Measurements from ENCODE around the gene CAMK1D.

CAMK1D gene

DNA sequence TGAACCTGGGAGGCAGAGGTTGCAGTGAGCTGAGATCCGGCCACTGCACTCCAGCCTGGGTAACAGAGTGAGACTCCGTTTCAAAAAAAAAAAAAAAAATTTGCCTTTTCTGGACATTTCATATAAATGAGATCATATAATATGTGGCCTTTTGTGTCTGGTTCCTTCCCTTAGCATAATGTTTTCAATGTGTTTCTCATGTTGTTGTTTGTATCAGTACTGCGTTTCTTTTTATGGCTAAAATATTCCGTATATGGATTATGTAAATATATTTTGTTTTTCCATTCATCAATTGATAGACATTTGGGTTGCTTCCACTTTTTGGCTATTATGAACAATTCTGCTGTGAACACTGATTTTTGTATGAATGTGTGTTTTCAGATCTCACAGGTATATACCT is 394.6 kb downstream of the CAMK1D start:
- DNase-seq (no peak), ATAC-seq (no peak)
- Mint-ChIP-seq H3K4me3 (no peak overlapping the region), H3K27ac (no peak overlapping the region), H3K9me3 (no peaks in the 10 kb centered on the region), H3K27me3 (no peaks in the 10 kb centered on the region), H3K4me1 (no peaks in the 10 kb centered on the region)

GRCh38 chr10:12748186-12748585 is 398.8 kb downstream of the CAMK1D start:
- no peak overlapping the region for H3K4me3 Mint-ChIP-seq
- no peaks in the 10 kb centered on the region for H3K9me3 Mint-ChIP-seq
- H3K27ac Mint-ChIP-seq: peak overlapping the region in 1 of 2 donors; percentile 1
- DNase-seq: no peak
- no peak for ATAC-seq
- H3K27me3 Mint-ChIP-seq: no peaks in the 10 kb centered on the region
- H3K4me1 Mint-ChIP-seq: no peaks in the 10 kb centered on the region

DNA sequence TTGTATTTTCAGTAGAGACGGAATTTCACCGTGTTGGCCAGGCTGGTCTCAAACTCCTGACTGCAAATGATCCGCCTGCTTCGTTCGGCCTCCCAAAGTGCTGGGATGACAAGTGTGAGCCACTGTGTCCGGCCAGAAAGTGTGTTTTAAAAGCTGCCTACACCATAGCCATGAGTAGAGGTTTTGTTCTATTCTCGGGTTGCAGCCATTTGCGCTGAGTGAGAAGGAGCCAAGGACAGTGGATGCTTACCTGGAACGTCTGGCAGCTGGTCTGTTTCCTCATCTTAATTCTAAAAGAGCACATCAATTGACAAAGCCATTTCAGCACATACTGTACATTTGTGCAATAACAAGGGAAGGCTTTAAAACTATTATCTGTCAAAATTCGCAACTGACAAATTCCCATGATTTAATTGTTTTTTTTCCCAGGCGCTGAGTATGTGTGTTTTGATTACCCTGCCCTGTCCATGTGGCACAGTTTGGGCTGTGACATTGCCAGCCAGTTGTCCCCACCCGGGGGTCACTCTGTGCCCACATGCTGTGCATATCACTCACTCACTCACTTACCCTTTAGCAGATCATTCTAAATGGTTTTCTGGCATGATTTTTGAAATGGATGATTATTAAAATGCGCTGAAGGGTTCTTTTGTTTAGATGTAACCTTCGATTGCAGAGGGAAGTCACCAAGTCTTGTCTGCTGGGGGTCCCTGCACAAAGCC is 400.6 kb downstream of the CAMK1D start:
- no peaks in the 10 kb centered on the region for H3K9me3 Mint-ChIP-seq
- no peaks in the 10 kb centered on the region for H3K27me3 Mint-ChIP-seq
- no peak overlapping the region for H3K27ac Mint-ChIP-seq
- ATAC-seq (no peak), DNase-seq (no peak)
- no peaks in the 10 kb centered on the region for H3K4me1 Mint-ChIP-seq
- no peak overlapping the region for H3K4me3 Mint-ChIP-seq

DNA sequence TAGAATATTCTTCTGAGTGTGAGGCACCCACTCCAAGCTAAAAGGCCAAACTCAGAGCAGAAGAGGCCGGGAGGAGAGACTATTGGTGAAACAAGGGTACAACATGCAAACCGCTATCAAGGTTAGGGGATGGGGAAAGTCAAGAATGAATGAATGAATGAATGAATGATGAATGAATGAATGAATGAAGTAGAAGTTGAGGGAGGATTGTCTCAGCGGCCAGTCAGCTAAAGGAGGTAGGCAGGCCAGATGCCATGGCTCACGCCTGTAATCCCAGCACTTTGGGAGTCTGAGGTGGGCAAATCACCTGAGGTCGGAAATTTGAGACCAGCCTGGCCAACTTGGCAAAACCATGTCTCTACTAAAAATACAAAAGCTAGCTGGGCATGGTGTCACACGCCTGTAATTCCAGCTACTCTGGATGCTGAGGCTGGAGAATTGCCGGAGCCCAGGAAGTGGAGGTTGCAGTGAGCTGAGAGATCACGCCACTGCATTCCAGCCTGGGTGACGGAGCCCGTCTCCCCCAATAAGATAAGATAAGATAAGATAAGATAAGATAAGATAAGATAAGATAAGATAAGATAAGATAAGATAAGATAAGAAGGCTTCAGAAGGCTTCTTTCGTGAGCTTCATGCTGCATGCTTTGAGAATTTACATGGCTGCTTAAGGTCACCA is 401.3 kb downstream of the CAMK1D start:
- Mint-ChIP-seq H3K27me3 (no peaks in the 10 kb centered on the region), H3K9me3 (no peaks in the 10 kb centered on the region), H3K27ac (peak overlapping the region in 1 of 2 donors; percentile 43), H3K4me1 (no peaks in the 10 kb centered on the region), H3K4me3 (no peak overlapping the region)
- no peak for DNase-seq
- ATAC-seq: no peak

DNA sequence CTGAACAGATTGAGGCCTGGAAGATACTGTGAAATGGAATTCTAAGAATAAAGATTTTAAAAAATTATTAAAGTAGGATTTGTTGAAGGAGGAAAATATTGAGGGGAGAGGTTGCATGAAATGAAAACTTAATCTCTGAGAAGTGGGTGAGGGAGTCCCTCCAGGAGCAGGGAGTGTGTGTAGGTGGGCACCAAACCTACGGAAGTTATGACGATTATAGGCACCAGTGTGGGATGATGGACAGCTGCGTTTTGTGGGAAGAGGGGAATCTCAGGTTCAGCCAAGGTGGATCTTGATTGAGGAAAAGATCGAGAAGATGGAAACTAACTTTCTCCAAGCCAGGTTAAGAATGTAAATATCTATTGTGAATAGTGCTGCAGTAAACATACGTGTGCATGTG is 405.7 kb downstream of the CAMK1D start:
- no peak for DNase-seq
- Mint-ChIP-seq H3K4me1 (no peaks in the 10 kb centered on the region), H3K9me3 (no peaks in the 10 kb centered on the region), H3K4me3 (no peak overlapping the region), H3K27ac (no peak overlapping the region), H3K27me3 (no peaks in the 10 kb centered on the region)
- ATAC-seq: no peak

- Mint-ChIP-seq H3K4me1 (no peaks in the 10 kb centered on the region), H3K27ac (peak overlapping the region in 1 of 2 donors; percentile 8), H3K9me3 (no peaks in the 10 kb centered on the region), H3K4me3 (no peak overlapping the region), H3K27me3 (no peaks in the 10 kb centered on the region)
- DNase-seq (no peak), ATAC-seq (no peak)
Measured at GRCh38 chr10:12757351-12757750, 408.0 kb downstream of the CAMK1D start.

DNA sequence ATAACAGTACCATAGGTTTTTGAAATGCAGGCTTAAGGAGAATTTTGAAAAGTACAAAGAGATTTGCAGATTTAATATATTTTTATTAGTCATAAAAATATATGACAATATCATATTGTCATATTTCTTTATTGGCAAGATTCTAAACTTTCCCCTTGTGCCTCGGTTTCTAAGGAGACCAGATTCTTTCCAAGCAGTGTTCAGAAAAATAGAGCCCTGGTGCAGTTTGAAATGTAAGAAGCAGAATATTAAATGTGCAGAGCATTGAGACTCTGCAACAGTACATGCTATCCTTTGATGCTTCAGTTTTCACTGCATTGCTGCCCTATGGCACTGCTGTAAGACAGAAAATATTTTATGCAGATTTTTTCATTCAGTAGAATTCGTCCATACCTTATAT is 408.9 kb downstream of the CAMK1D start:
- H3K4me1 Mint-ChIP-seq: no peaks in the 10 kb centered on the region
- ATAC-seq: no peak

DNA sequence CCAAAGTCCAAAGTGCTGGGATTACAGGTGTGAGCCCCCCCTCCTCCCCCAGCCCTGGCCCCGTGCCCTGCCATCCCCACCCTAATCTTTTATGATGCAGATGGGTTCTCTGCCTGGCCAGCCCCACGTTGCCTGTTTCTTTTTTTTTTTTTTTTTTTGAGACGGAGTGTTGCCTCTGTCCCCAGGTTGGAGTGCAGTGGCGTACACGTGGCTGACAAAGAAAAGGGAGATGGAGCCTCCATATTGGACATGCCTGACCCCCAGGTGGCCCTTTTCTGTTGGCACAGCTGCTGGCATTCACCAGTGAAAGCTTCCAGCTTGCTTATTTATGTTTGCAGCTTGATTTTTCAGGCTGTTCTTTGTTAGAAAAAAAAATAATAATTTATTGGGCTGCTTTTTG is 416.9 kb downstream of the CAMK1D start:
- Mint-ChIP-seq H3K4me1 (no peaks in the 10 kb centered on the region), H3K4me3 (no peak overlapping the region), H3K9me3 (peaks cover 0 to 5% of the 10 kb centered on the region in 2 donors), H3K27me3 (no peaks in the 10 kb centered on the region), H3K27ac (no peak overlapping the region)
- no peak for ATAC-seq
- DNase-seq: no peak

More for the DNA sequence above, 408.9 kb downstream of the CAMK1D start:
- no peak overlapping the region for H3K4me3 Mint-ChIP-seq
- H3K27ac Mint-ChIP-seq: no peak overlapping the region
- no peaks in the 10 kb centered on the region for H3K27me3 Mint-ChIP-seq
- no peaks in the 10 kb centered on the region for H3K9me3 Mint-ChIP-seq
- no peak for DNase-seq

- no peak for DNase-seq
- peak overlapping the region in 1 of 2 donors; percentile 44 for H3K27ac Mint-ChIP-seq
- no peaks in the 10 kb centered on the region for H3K4me1 Mint-ChIP-seq
- no peak for ATAC-seq
- H3K27me3 Mint-ChIP-seq: no peaks in the 10 kb centered on the region
- peaks cover 0 to 5% of the 10 kb centered on the region in 2 donors for H3K9me3 Mint-ChIP-seq
- no peak overlapping the region for H3K4me3 Mint-ChIP-seq
Measured at GRCh38 chr10:12768156-12769100, 419.1 kb downstream of the CAMK1D start.

DNA sequence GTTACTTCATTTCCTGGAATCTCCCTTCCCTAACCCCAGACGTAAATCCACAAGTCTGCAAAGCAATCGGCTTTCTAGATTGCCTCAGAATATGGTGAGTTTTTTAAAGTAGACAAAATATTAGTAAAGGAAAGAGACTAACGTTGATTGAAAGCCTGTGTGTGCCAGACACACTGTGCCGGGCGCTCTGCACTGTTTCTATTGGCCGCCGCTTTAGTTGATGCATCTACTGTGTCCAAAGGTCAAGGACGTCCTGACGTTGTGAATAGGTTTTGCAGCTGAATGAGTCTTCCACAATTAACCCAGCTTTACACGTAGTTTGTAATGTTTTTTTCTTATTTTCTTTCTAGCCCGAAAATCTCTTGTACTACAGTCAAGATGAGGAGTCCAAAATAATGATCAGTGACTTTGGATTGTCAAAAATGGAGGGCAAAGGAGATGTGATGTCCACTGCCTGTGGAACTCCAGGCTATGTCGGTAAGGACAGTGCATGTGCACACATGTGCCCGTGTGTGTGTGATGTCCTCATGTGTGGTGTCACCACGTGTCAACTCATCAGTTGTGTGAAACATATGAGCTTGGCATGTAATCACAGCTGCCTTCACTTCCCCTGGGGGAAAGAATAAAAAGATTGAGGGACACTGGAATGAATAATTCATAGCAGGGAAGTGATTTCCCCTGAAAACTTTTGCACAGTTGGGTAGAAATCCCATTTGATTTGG is 420.1 kb downstream of the CAMK1D start:
- Mint-ChIP-seq H3K9me3 (peaks cover 0 to 5% of the 10 kb centered on the region in 2 donors), H3K4me1 (no peaks in the 10 kb centered on the region), H3K4me3 (no peak overlapping the region), H3K27me3 (no peaks in the 10 kb centered on the region), H3K27ac (no peak overlapping the region)
- DNase-seq: no peak
- no peak for ATAC-seq

DNA sequence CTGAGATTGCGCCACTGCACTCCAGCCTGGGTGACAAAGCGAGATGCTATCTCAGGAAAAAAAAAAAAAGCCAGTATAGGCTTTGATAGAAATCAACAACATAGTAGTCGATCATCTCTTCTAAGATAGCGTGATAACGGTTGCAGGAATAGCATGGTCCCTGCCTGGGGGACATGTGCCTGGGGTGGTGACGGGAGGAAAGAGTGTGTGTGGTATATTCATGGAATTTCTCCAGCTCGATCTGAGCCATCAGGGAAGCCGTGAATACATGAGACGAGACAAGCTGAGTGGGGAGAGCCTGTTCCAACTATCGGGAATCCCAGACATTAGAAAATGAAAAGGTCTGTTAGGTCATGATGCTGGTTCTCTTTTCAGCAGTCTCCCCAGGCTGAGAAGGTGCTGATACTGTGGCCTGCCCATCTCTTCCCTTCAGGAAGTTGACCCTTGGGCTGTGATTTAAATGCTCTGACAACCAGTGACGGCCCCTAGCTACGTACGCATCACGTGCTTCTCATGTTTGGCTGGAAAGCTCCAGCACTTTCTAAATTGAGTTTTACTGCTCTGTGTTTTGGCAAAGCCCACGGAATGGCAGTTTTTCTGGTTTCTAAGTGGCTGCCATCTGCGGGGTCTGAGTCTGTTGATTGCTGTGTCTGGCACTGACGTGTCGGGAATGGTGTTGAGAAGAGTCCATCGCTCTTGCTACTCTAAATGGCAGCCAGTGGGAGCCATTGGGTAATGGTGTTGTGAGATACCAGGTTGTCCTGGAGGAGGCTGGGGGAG is 422.8 kb downstream of the CAMK1D start:
- H3K4me3 Mint-ChIP-seq: no peak overlapping the region
- no peaks in the 10 kb centered on the region for H3K27me3 Mint-ChIP-seq
- H3K4me1 Mint-ChIP-seq: no peaks in the 10 kb centered on the region
- H3K9me3 Mint-ChIP-seq: peaks cover 0 to 5% of the 10 kb centered on the region in 2 donors
- ATAC-seq (no peak), DNase-seq (no peak)
- H3K27ac Mint-ChIP-seq: no peak overlapping the region

GRCh38 chr10:12772797-12773587 is 423.6 kb downstream of the CAMK1D start:
- no peaks in the 10 kb centered on the region for H3K27me3 Mint-ChIP-seq
- DNase-seq: no peak
- H3K27ac Mint-ChIP-seq: no peak overlapping the region
- peaks cover 0 to 5% of the 10 kb centered on the region in 2 donors for H3K9me3 Mint-ChIP-seq
- ATAC-seq: no peak
- H3K4me3 Mint-ChIP-seq: no peak overlapping the region
- H3K4me1 Mint-ChIP-seq: peaks cover 6% of the 10 kb centered on the region

DNA sequence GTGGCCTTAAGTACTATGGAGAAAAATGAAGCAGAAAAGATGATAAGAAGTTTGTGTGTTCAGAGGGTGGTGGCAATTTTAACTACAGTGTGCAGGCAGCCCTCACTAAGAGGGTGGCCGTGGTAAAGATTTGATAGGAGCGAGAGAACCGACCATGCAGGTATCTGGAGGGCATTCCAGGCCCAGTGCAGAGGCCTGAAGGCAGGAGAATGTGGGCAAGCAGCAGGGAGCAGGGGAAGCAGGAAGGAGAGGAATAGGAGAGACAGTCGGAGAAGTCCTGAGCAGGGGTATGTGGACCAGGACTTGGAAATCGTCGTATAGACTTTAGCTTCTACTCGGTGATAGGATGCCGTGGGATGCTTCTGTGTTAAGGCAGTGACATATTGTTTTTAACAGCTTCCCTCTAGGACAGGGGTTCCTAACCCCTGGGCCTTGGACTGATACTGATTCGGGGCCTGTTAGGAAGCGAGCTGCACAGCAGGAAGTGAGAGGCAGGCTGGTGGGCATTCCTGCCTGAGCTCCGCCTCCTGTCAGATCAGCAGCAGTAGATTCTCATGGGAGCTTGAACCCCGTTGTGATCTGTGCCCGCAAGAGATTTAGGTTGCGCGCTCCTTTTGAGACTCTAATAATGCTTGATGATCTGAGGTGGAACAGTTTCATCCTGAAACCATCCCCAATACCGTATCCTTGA is 425.0 kb downstream of the CAMK1D start:
- Mint-ChIP-seq H3K9me3 (peaks cover 0 to 5% of the 10 kb centered on the region in 2 donors), H3K27me3 (no peaks in the 10 kb centered on the region), H3K4me3 (no peak overlapping the region), H3K27ac (peak overlapping the region in 1 of 2 donors; percentile 40), H3K4me1 (peaks cover 9% of the 10 kb centered on the region)
- ATAC-seq (no peak), DNase-seq (no peak)
